Gastrocnemius medialis (tissue), 4 donors: Measurements from ENCODE around the gene RGS11. TPM values are rescaled to one million over a fixed set of nuclear protein-coding genes. Genes with fewer than 3 reads are reported as not detected.

Source experiments
- ATAC-seq, 2 donors: fragments of 150-250 bp; one replicate each; pipeline ENCODE4 v1.9.1; 2016
- DNase-seq, 2 donors: peaks; one replicate each; pipeline ENCODE4 v3.0.0-alpha.2; 2019
- H3K27ac ChIP-seq, 4 donors: fragments of 200-600 bp; sonication (generic); 1 replicate in 1 of 4; 2 replicates in 3 of 4; pipeline ENCODE4 v1.5.1; 2016 to 2018; ENCODE audit warnings: mild to moderate bottlenecking in 2 of 4, moderate library complexity in 1 of 4
- H3K27me3 ChIP-seq, 3 donors: fragments of 200-600 bp; sonication (generic) in 2 of 3; 1 replicate in 1 of 3; 2 replicates in 2 of 3; pipeline versions ENCODE4 v1.5.1 to v1.6.0; 2016 to 2019; ENCODE audit warnings: mild to moderate bottlenecking in 1 of 3, moderate library complexity in 1 of 3
- H3K36me3 ChIP-seq, 2 donors: fragments of 200-600 bp; sonication (generic) in 1 of 2; one replicate each; pipeline ENCODE4 v1.5.1; 2017 to 2018
- H3K4me1 ChIP-seq, 2 donors: fragments of 200-600 bp; sonication (generic) in 1 of 2; one replicate each; pipeline ENCODE4 v1.5.1; 2016 to 2017; ENCODE audit warnings: mild to moderate bottlenecking in 2 of 2
- H3K4me3 ChIP-seq, 4 donors: fragments of 200-600 bp; sonication (generic) in 3 of 4; 1 replicate in 1 of 4; 2 replicates in 3 of 4; pipeline ENCODE4 v1.5.1; 2016 to 2019; ENCODE audit warnings: mild to moderate bottlenecking in 2 of 4
- H3K9me3 ChIP-seq, 3 donors: fragments of 200-600 bp; sonication (generic) in 2 of 3; 1 replicate in 1 of 3; 2 replicates in 2 of 3; pipeline ENCODE4 v1.5.1; 2016 to 2019
- CTCF ChIP-seq, 5 experiments: fragments of 450-650 bp in 3 of 5; fragments of 200-600 bp in 2 of 5; sonication (generic) in 2 of 5; IDR thresholded peaks in 4 of 5; conservative IDR thresholded peaks in 1 of 5; 1 replicate in 4 of 5; 2 replicates in 1 of 5; pipeline ENCODE4 v1.5.1; 2016 to 2019; ENCODE audit warnings: antibody characterized with exemption in 5 of 5, mild to moderate bottlenecking in 3 of 5, moderate library complexity in 3 of 5
- POLR2A ChIP-seq, 2 donors: fragments of 450-650 bp; IDR thresholded peaks; one replicate each; pipeline ENCODE4 v1.6.1; 2017; ENCODE audit warnings: antibody characterized with exemption in 2 of 2, mild to moderate bottlenecking in 2 of 2, moderate library complexity in 2 of 2
- in situ Hi-C, 4 donors: fragments of 200-750 bp; cut with MboI; loops; one replicate each; pipeline versions ENCODE4 v1.15.0 to v1.8.0; 2017; ENCODE audit warnings: low sequenced_read_pairs in 4 of 4
- intact Hi-C: fragments of 100-400 bp; cut with DNase I; formaldehyde crosslinking; loops from one replicate; pipeline ENCODE4 v1.15.1; 2023; ENCODE audit warnings: low total_unique reads
- total RNA-seq, 4 donors: library from RNA; depleted of rRNA; stranded (reverse); fragments of >200 nt; gene quantifications; one replicate each; pipeline versions ENCODE4 v1.1.0 to v1.2.3, GENCODE V29; 2016

RGS11 gene
- total RNA-seq, 4 donors from 2014 or later: 1.2 to 2.2 (median 1.6) TPM

- H3K4me1 ChIP-seq: no peaks in the 10 kb centered on the region
- H3K27me3 ChIP-seq: no peaks in the 10 kb centered on the region
- in situ Hi-C loops (no loop called here), intact Hi-C loops (no loop called here)
- H3K9me3 ChIP-seq: no peaks in the 10 kb centered on the region
- ATAC-seq (no peak), DNase-seq (no peak)
- no peak overlapping the region for H3K4me3 ChIP-seq
- TF ChIP-seq CTCF (IDR thresholded peaks at IDR 0.05 in 4 of 5, conservative IDR thresholded peaks at IDR 0.05 in 1 of 5) (no peak), POLR2A (IDR thresholded peaks at IDR 0.05) (no peak)
- no peak overlapping the region for H3K27ac ChIP-seq
- H3K36me3 ChIP-seq: peaks cover 0 to 26% of the 10 kb centered on the region in 2 donors
Observed at GRCh38 chr16:306911-307370, 31.2 kb upstream of the RGS11 start.

GRCh38 chr16:305916-306626 lies 30.3 kb upstream of the RGS11 start:
- Histone ChIP-seq H3K4me3 (no peak overlapping the region), H3K4me1 (no peaks in the 10 kb centered on the region), H3K9me3 (no peaks in the 10 kb centered on the region), H3K27ac (no peak overlapping the region), H3K36me3 (peaks cover 0 to 26% of the 10 kb centered on the region in 2 donors), H3K27me3 (no peaks in the 10 kb centered on the region)
- ATAC-seq (no peak), DNase-seq (no peak)
- in situ Hi-C loops (no loop called here), intact Hi-C loops (no loop called here)
- TF ChIP-seq POLR2A (IDR thresholded peaks at IDR 0.05) (no peak), CTCF (IDR thresholded peaks at IDR 0.05 in 4 of 5, conservative IDR thresholded peaks at IDR 0.05 in 1 of 5) (no peak)

- H3K4me1 ChIP-seq: no peaks in the 10 kb centered on the region
- intact Hi-C loops: no loop called here
- DNase-seq: no peak
- peaks cover 0 to 26% of the 10 kb centered on the region in 2 donors for H3K36me3 ChIP-seq
- in situ Hi-C loops: no loop called here
- H3K27ac ChIP-seq: no peak overlapping the region
- H3K9me3 ChIP-seq: no peaks in the 10 kb centered on the region
- H3K27me3 ChIP-seq: no peaks in the 10 kb centered on the region
- ATAC-seq: no peak
- TF ChIP-seq POLR2A (IDR thresholded peaks at IDR 0.05) (no peak), CTCF (IDR thresholded peaks at IDR 0.05 in 4 of 5, conservative IDR thresholded peaks at IDR 0.05 in 1 of 5) (no peak)
- H3K4me3 ChIP-seq: no peak overlapping the region
Observed at GRCh38 chr16:303760-304505, 28.2 kb upstream of the RGS11 start.

- TF ChIP-seq CTCF (IDR thresholded peaks at IDR 0.05 in 4 of 5, conservative IDR thresholded peaks at IDR 0.05 in 1 of 5): no peak
- TF ChIP-seq POLR2A (IDR thresholded peaks at IDR 0.05): no peak
- no peak overlapping the region for H3K27ac ChIP-seq
- H3K36me3 ChIP-seq: peaks cover 0 to 27% of the 10 kb centered on the region in 2 donors
- intact Hi-C loops (no loop called here), in situ Hi-C loops (no loop called here)
- DNase-seq (no peak), ATAC-seq (no peak)
- no peaks in the 10 kb centered on the region for H3K9me3 ChIP-seq
- H3K4me3 ChIP-seq: no peak overlapping the region
- H3K27me3 ChIP-seq: no peaks in the 10 kb centered on the region
- H3K4me1 ChIP-seq: no peaks in the 10 kb centered on the region
Observed at GRCh38 chr16:301950-302349, 26.2 kb upstream of the RGS11 start.
